Astrocyte of the spinal cord (primary cell): ENCODE data around the gene CYYR1.

Experiments
- DNase-seq: peaks from one replicate; pipeline ENCODE4 v3.0.0; 2011; ENCODE audit warnings: low read depth, low spot score
- H3K4me3 ChIP-seq: 2 replicates; pipeline ENCODE4 v1.5.1; 2011; ENCODE audit warnings: low read depth, mild to moderate bottlenecking, low read length, moderate library complexity
- in situ Hi-C: cut with HindIII; loops from 2 replicates; pipeline ENCODE4 v1.10.0; 2017; ENCODE audit warnings: low sequenced_read_pairs
- TF ChIP-seq, protein P1 (sequence below): IDR thresholded peaks from 2 replicates; pipeline ENCODE4 v1.5.1; 2012; ENCODE audit warnings: low read depth, mild to moderate bottlenecking, low read length, inconsistent platforms

Gene CYYR1

GRCh38 chr21:26443867-26444266, 129.2 kb downstream of the CYYR1 start:
- peak; percentile 24 for DNase-seq
- TF ChIP-seq, protein P1, sequence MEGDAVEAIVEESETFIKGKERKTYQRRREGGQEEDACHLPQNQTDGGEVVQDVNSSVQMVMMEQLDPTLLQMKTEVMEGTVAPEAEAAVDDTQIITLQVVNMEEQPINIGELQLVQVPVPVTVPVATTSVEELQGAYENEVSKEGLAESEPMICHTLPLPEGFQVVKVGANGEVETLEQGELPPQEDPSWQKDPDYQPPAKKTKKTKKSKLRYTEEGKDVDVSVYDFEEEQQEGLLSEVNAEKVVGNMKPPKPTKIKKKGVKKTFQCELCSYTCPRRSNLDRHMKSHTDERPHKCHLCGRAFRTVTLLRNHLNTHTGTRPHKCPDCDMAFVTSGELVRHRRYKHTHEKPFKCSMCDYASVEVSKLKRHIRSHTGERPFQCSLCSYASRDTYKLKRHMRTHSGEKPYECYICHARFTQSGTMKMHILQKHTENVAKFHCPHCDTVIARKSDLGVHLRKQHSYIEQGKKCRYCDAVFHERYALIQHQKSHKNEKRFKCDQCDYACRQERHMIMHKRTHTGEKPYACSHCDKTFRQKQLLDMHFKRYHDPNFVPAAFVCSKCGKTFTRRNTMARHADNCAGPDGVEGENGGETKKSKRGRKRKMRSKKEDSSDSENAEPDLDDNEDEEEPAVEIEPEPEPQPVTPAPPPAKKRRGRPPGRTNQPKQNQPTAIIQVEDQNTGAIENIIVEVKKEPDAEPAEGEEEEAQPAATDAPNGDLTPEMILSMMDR, result no peak
- no peak overlapping the region for H3K4me3 ChIP-seq
- in situ Hi-C loops, result no loop called here

DNA sequence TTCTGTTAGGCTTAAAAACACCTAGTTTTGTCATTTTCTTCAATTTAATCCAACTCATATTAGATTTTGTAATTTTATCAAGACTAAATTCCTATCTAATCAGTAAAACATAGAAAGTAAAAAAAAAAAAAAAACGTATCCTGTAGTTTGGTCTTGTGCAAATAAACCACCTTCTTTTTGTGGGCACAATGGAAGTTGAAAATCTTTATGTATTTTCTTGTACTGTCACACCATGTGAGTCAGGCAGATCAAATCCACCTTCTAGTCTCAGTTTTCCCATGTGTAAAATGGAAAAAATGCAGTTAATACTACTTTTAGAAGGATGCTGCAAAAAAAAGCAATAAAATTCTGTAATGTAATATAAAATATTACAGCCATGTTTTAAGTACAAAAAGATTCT, 129.8 kb downstream of the CYYR1 start:
- TF ChIP-seq, protein P1, result no peak
- no peak for DNase-seq
- in situ Hi-C loops, result no loop called here

DNA sequence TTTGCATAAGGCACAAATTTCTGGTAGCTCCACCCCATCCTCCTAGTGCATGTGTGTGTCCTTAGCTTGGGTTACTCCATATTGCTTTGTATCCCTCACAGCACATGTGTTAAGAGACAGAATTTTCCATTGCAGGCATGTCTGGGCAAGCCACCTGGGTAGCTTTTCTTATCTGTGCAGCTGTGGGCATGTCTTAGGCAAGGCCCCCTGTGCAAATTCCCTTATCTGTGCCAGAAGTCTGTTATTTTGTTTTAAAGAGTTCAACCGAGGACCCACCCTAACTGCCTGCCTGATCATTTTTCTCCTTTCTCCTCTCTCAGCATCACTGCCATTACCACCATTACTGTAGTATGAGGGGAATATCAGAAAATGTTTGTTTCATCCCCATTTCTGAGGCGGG, 131.9 kb downstream of the CYYR1 start:
- TF ChIP-seq, protein P1, result no peak
- in situ Hi-C loops, result no loop called here
- H3K4me3 ChIP-seq, result no peak overlapping the region
- no peak for DNase-seq

More for the DNA sequence above, 129.8 kb downstream of the CYYR1 start:
- H3K4me3 ChIP-seq, result no peak overlapping the region

DNA sequence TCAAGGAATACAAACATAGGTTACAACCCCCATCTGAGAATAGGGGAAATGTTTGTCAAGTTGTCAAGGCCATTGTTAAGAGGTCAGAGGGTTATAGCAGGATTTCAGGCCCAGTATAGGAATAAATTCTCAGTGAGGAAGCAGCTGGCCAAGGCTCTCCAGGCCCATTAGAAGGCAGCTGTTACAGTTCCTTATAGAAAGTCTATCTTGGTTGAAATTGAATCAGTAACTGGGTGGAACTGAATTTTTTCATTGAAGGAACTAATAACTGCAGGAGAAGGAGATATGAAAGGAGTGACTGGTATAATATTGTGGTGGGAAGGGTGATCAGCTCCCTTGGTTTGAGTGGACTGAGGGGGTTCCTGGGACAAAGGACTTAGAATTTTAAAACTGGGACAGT, 134.1 kb downstream of the CYYR1 start:
- no peak overlapping the region for H3K4me3 ChIP-seq
- TF ChIP-seq, protein P1, result no peak
- no peak for DNase-seq
- in situ Hi-C loops, result no loop called here

- TF ChIP-seq, protein P1, result no peak
- DNase-seq, result peak; percentile 19
- H3K4me3 ChIP-seq, result no peak overlapping the region
Observed at GRCh38 chr21:26437326-26438009, 135.6 kb downstream of the CYYR1 start.

GRCh38 chr21:26433386-26433785, 139.7 kb downstream of the CYYR1 start:
- no peak for DNase-seq
- in situ Hi-C loops, result no loop called here
- TF ChIP-seq, protein P1, result no peak
- no peak overlapping the region for H3K4me3 ChIP-seq

More at GRCh38 chr21:26437326-26438009, 135.6 kb downstream of the CYYR1 start:
- in situ Hi-C loops, result no loop called here
